Measurements from ENCODE around the gene CCDC88A. TPM values are rescaled to one million over a fixed set of nuclear protein-coding genes. Genes with fewer than 3 reads are reported as not detected.
A peak's percentile ranks its signal among the peaks of the same experiment; 100 is the strongest.

The CCDC88A gene
- total and polyA plus RNA-seq, 2 experiments from 2014 or later, result 40.6 to 64.1 TPM

GRCh38 chr2:55439101-55439397, 19.4 kb upstream of the CCDC88A start:
- DNase-seq (ENCODE audit: low read depth in 1 of 2, low spot score in 1 of 2), result no peak
- no peak for TF ChIP-seq CTCF (IDR thresholded peaks at IDR 0.05; ENCODE audit: low read depth, low read length)
- no peaks in the 10 kb centered on the region for H3K9me3 ChIP-seq (ENCODE audit: low read depth)
- no peaks in the 10 kb centered on the region for H3K27me3 ChIP-seq
- no peak overlapping the region for H3K4me3 ChIP-seq
- H3K4me1 ChIP-seq (ENCODE audit: low read depth), result no peaks in the 10 kb centered on the region
- H3K36me3 ChIP-seq, result no peaks in the 10 kb centered on the region
- H3K27ac ChIP-seq, result no peak overlapping the region

GRCh38 chr2:55438391-55439100, 18.9 kb upstream of the CCDC88A start:
- Histone ChIP-seq H3K4me1 (ENCODE audit: low read depth) (no peaks in the 10 kb centered on the region), H3K4me3 (no peak overlapping the region), H3K9me3 (ENCODE audit: low read depth) (no peaks in the 10 kb centered on the region), H3K27ac (no peak overlapping the region), H3K36me3 (no peaks in the 10 kb centered on the region), H3K27me3 (no peaks in the 10 kb centered on the region)
- TF ChIP-seq CTCF (IDR thresholded peaks at IDR 0.05; ENCODE audit: low read depth, low read length), result no peak
- no peak for DNase-seq (ENCODE audit: low read depth in 1 of 2, low spot score in 1 of 2)

- Histone ChIP-seq H3K27ac (no peak overlapping the region), H3K4me3 (no peak overlapping the region), H3K4me1 (ENCODE audit: low read depth) (no peaks in the 10 kb centered on the region), H3K27me3 (no peaks in the 10 kb centered on the region), H3K9me3 (ENCODE audit: low read depth) (no peaks in the 10 kb centered on the region), H3K36me3 (no peaks in the 10 kb centered on the region)
- TF ChIP-seq CTCF (IDR thresholded peaks at IDR 0.05; ENCODE audit: low read depth, low read length), result no peak
- no peak for DNase-seq (ENCODE audit: low read depth in 1 of 2, low spot score in 1 of 2)
These were observed 18.1 kb upstream of the CCDC88A start for GRCh38 chr2:55437515-55438390.

GRCh38 chr2:55431982-55432627, 12.4 kb upstream of the CCDC88A start:
- TF ChIP-seq CTCF (IDR thresholded peaks at IDR 0.05; ENCODE audit: low read depth, low read length), result peak; percentile 72

GRCh38 chr2:55430211-55430975, 10.7 kb upstream of the CCDC88A start:
- Histone ChIP-seq H3K9me3 (ENCODE audit: low read depth) (no peaks in the 10 kb centered on the region), H3K4me3 (no peak overlapping the region), H3K27me3 (no peaks in the 10 kb centered on the region), H3K27ac (no peak overlapping the region), H3K4me1 (ENCODE audit: low read depth) (no peaks in the 10 kb centered on the region), H3K36me3 (no peaks in the 10 kb centered on the region)
- DNase-seq (ENCODE audit: low read depth in 1 of 2, low spot score in 1 of 2), result no peak
- TF ChIP-seq CTCF (IDR thresholded peaks at IDR 0.05; ENCODE audit: low read depth, low read length), result no peak

More at GRCh38 chr2:55431982-55432627, 12.4 kb upstream of the CCDC88A start:
- DNase-seq (ENCODE audit: low read depth in 1 of 2, low spot score in 1 of 2), result peak in 1 of 2 donors; percentile 65
- no peaks in the 10 kb centered on the region for H3K36me3 ChIP-seq
- H3K27me3 ChIP-seq, result no peaks in the 10 kb centered on the region
- no peaks in the 10 kb centered on the region for H3K4me1 ChIP-seq (ENCODE audit: low read depth)
- H3K4me3 ChIP-seq, result no peak overlapping the region
- H3K27ac ChIP-seq, result no peak overlapping the region
- no peaks in the 10 kb centered on the region for H3K9me3 ChIP-seq (ENCODE audit: low read depth)
